Neuron (in vitro differentiated cells): ENCODE results near the gene NHERF2.
"Not testable (repeated sequence)": the region's sequence is repeated elsewhere in the genome, so short reads cannot be mapped to it uniquely, and the experiment has no call there.

ENCODE experiments used
- H2AFZ ChIP-seq: one replicate; pipeline ENCODE4 v1.6.1; 2013; ENCODE audit warnings: low read depth, mild to moderate bottlenecking, inconsistent platforms, low read length, moderate library complexity
- H3K27me3 ChIP-seq: one replicate; pipeline ENCODE4 v1.6.1; 2013; ENCODE audit warnings: low read length; ENCODE audit not compliant: insufficient read depth
- H3K36me3 ChIP-seq: one replicate; pipeline ENCODE4 v1.6.1; 2013; ENCODE audit warnings: low read length; ENCODE audit not compliant: insufficient read depth
- H3K4me1 ChIP-seq: one replicate; pipeline ENCODE4 v1.6.1; 2013; ENCODE audit warnings: low read length; ENCODE audit not compliant: insufficient read depth
- H3K4me3 ChIP-seq: 2 replicates; pipeline ENCODE4 v1.5.1; 2013; ENCODE audit warnings: mild to moderate bottlenecking, low read length, moderate library complexity
- H3K9me3 ChIP-seq: one replicate; pipeline ENCODE4 v1.6.1; 2013; ENCODE audit warnings: low read length

Gene NHERF2

GRCh38 chr16:2005646-2006045 lies 21.1 kb upstream of the NHERF2 start:
- Histone ChIP-seq H3K9me3 (no peaks in the 10 kb centered on the region), H3K36me3 (peaks cover 31% of the 10 kb centered on the region), H3K27me3 (no peaks in the 10 kb centered on the region), H3K4me1 (peaks cover 52% of the 10 kb centered on the region), H3K4me3 (no peak overlapping the region), H2AFZ (no peak overlapping the region)

DNA sequence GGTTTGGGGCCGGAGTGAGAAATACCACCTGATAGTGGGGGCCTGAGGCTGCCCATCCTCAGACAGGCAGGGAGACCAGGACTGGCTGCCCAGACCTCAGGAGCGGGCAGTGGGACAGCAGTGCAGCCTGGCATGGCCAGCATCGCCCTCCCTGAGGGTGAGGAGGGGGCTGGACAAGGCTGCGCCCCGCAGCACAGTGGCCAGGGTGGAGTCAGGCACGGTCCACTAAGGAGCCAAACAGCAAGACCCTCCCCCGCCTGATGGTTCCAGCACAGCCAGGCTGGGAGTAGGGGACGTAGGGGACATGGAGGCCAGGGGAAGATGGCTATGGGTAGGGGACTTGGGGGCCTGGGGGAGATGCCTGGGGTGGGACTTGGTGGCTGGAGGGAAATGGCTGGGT lies 20.4 kb upstream of the NHERF2 start:
- H3K4me3 ChIP-seq = no peak overlapping the region
- no peaks in the 10 kb centered on the region for H3K9me3 ChIP-seq
- H3K36me3 ChIP-seq = peaks cover 25% of the 10 kb centered on the region
- no peak overlapping the region for H2AFZ ChIP-seq
- H3K27me3 ChIP-seq = no peaks in the 10 kb centered on the region
- H3K4me1 ChIP-seq = peaks cover 53% of the 10 kb centered on the region

DNA sequence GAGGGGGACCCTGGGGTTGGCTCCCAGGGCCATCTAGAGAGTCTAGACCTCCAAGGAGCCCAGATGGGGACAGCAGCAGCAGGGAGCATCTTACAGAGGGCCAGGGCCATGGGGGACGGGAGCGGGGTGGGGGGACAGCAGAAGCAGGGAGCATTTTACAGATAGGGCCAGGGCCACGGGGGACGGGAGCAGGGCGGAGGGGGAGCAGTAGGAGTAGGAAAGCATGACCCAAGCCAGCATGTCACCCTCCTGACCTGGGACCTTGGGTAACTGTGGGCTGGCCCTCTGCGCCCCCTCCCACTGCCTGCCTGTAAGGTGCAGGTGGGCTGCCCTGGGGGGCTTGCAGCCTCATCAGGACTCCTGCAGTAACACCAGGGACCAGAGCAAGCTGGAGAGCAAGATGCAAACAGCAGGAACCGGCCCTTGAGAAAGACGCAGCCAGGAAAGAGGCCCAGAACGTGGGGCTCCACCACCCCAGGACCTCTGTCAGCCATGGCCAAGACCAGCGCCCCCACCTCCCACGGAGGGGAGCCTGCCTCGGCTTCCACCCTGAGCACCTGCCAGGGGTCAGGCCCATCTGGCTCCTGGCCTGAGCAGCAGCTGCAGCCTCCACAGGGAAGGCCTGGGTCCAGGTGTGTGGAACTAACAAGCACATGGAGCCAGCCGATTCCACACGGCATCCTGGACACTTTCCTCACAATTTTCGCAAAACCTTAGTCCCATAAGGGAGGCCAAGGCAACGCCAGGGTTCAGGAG lies 19.4 kb upstream of the NHERF2 start:
- H3K36me3 ChIP-seq = peaks cover 16% of the 10 kb centered on the region
- H3K9me3 ChIP-seq = no peaks in the 10 kb centered on the region
- no peaks in the 10 kb centered on the region for H3K27me3 ChIP-seq
- H3K4me1 ChIP-seq = peaks cover 53% of the 10 kb centered on the region
- peak overlapping the region; percentile 16 for H3K4me3 ChIP-seq
- no peak overlapping the region for H2AFZ ChIP-seq

DNA sequence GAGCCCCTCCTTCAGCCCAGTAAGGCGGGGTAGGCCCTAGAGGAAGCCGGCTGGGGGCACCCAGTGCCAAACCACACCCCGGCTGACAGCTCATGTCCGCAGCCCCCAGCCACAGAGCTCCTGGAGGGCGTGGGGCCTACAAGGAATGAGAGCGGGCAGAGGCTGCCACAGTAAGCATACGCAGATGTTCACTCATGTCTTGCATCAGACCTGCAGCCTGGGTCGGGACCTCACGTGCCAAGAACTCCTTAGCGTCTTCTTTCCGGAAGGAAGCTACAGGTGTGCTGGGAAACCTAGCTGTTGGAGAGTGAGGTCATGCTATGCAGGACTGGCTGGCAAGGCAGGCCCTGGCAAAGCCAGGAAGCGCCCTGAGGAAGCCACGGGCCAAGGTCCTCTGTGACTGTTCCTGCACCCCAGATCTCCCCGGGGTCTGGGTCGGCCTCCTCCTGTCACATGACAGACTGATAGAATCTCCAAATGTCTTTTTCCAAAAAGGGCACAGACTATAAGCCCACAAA lies 18.6 kb upstream of the NHERF2 start:
- no peaks in the 10 kb centered on the region for H3K27me3 ChIP-seq
- peaks cover 53% of the 10 kb centered on the region for H3K4me1 ChIP-seq
- H3K4me3 ChIP-seq = peak overlapping the region; percentile 92
- peaks cover 8% of the 10 kb centered on the region for H3K36me3 ChIP-seq
- H2AFZ ChIP-seq = no peak overlapping the region
- H3K9me3 ChIP-seq = no peaks in the 10 kb centered on the region

DNA sequence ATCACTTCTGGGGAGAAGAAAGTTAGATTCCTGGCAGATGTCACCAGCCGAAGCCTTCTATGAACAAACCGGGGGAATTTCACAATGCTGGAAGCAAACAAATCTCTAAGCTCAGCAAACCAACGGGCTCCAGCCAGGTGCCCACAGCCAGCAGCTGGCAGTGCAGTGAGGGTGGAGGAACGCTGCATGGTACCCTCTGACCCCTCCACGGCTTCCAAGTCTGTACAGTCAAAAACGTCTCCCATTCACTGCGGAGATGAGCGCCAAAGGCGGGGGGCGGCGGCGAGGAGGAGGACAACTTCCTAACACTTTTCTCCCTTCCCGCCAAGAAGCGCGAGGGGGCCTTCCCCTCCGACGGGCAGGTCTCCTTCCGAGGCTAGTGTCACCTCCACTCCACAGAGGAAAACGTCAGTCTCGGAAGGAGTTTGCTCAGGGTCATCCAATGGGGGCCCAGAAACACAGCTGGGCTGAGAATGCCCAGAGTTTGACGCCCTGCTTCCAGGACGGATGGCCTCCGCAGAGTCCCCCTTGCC lies 18.0 kb upstream of the NHERF2 start:
- Histone ChIP-seq H2AFZ (no peak overlapping the region), H3K27me3 (no peaks in the 10 kb centered on the region), H3K9me3 (no peaks in the 10 kb centered on the region), H3K4me3 (peak overlapping the region; percentile 92), H3K36me3 (peaks cover 3% of the 10 kb centered on the region), H3K4me1 (peaks cover 50% of the 10 kb centered on the region)

DNA sequence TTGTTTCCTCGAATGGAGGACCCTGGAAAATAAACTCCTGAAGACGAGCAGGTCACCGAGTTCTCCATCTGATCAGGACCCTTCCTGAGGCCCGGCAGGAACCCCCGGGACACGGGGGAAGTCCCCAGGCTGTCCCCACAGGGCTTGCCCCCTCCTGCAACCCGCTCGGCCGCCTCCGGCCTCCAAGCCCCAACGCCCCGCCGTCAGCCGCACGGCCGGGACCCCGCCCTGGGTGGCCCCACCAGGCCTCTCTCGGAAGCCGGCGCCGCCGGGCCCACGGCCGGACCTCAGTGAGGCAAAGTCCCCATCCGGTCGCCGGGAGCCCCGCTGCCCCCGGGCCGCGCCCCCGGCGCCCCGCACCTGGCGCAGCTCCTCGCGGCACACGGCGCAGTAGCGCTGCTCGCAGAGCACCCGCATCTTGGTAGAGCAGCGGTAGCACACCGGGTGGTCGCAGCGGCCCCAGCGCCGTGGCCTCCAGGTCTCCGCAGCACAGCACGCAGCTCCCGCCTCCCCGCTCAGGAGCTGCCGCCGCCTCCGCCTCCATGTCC lies 17.5 kb upstream of the NHERF2 start:
- Histone ChIP-seq H3K27me3 (no peaks in the 10 kb centered on the region), H3K36me3 (peaks cover 3% of the 10 kb centered on the region), H3K4me3 (peak overlapping the region; percentile 92), H3K4me1 (peaks cover 47% of the 10 kb centered on the region), H3K9me3 (no peaks in the 10 kb centered on the region), H2AFZ (no peak overlapping the region)

DNA sequence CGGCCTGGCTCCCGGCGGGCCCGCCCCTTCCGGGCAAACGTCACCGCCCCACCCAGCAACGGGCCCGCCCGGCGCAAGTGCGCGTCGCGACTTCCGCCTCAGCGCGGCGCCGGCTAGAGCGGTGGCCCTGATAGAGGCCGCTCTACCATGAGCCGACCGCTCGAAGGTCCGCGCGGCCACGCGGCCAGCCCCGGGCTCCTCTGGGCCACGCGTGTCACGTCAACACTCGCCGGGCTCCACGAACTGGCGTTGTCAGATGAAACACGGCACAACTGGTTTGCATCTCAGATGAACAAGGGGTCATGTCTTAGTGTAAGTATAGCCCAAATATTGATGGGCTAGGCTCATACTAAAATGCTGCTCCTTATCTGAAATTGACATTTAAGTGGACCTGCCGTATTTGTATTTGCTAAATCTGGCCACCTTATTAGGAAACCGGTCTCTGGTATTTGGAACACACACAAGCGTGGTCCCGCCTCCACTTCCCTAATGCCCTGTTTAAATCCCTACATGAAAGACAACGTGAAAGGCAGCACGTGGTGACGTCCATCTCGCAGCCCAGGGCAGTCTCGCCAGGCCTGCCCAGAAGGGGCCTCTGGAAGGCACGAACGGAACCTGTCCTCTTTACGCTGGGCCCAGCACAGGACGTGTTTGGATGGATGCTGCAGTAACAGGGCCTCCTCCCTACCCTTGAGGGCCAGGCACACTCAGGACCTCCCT lies 16.8 kb upstream of the NHERF2 start, which contains the start of gene ZNF598:
Gene ZNF598 (minus strand): TSS at position 31 of the 720 bp plus-strand sequence.
- H3K9me3 ChIP-seq = no peaks in the 10 kb centered on the region
- H3K4me3 ChIP-seq = peak within 1 kb of the TSS; percentile 92
- H3K4me1 ChIP-seq = peaks cover 40% of the 10 kb centered on the region
- no peaks in the 10 kb centered on the region for H3K27me3 ChIP-seq
- peaks cover 3% of the 10 kb centered on the region for H3K36me3 ChIP-seq
- peak within 1 kb of the TSS; percentile 72 for H2AFZ ChIP-seq

- H2AFZ ChIP-seq, H3K4me3 ChIP-seq, H3K27me3 ChIP-seq, H3K9me3 ChIP-seq, H3K36me3 ChIP-seq: not testable (repeated sequence)
- peaks cover 29% of the 10 kb centered on the region for H3K4me1 ChIP-seq
Observed at GRCh38 chr16:2011726-2012125, 15.0 kb upstream of the NHERF2 start.

GRCh38 chr16:2013527-2013926 lies 13.2 kb upstream of the NHERF2 start:
- Histone ChIP-seq H3K4me3 (no peak overlapping the region), H2AFZ (no peak overlapping the region), H3K9me3 (no peaks in the 10 kb centered on the region), H3K4me1 (peaks cover 14% of the 10 kb centered on the region), H3K27me3 (peaks cover 6% of the 10 kb centered on the region), H3K36me3 (no peaks in the 10 kb centered on the region)

- H3K4me1 ChIP-seq = peaks cover 10% of the 10 kb centered on the region
Observed at GRCh38 chr16:2015117-2015946, 11.4 kb upstream of the NHERF2 start.

DNA sequence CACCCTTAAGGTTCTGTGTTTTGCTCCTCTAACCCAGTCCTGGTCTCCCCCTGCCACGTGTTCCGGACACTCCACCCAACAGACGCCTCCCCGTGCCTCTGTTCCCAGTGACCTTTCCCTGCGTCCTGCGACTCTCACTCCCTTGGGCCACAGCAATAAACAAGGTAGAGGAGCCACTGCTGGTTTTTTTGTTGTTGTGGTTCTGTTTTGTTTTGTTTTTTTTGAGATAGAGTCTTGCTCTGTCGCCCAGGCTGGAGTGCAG lies 10.8 kb upstream of the NHERF2 start:
- no peak overlapping the region for H3K4me3 ChIP-seq
- no peaks in the 10 kb centered on the region for H3K9me3 ChIP-seq
- no peaks in the 10 kb centered on the region for H3K36me3 ChIP-seq
- H2AFZ ChIP-seq = no peak overlapping the region
- H3K27me3 ChIP-seq = peaks cover 28% of the 10 kb centered on the region
- H3K4me1 ChIP-seq = peaks cover 6% of the 10 kb centered on the region

More at GRCh38 chr16:2015117-2015946, 11.4 kb upstream of the NHERF2 start:
- no peaks in the 10 kb centered on the region for H3K9me3 ChIP-seq
- peaks cover 23% of the 10 kb centered on the region for H3K27me3 ChIP-seq
- H2AFZ ChIP-seq = no peak overlapping the region
- H3K36me3 ChIP-seq = no peaks in the 10 kb centered on the region
- no peak overlapping the region for H3K4me3 ChIP-seq

- Histone ChIP-seq H2AFZ (no peak overlapping the region), H3K27me3 (peaks cover 29% of the 10 kb centered on the region), H3K4me3 (no peak overlapping the region), H3K9me3 (no peaks in the 10 kb centered on the region), H3K36me3 (no peaks in the 10 kb centered on the region), H3K4me1 (peaks cover 6% of the 10 kb centered on the region)
Observed at GRCh38 chr16:2016407-2016922, 10.2 kb upstream of the NHERF2 start.
